Measurements from ENCODE around the gene KLK15. TPM values are rescaled to one million over a fixed set of nuclear protein-coding genes. Genes with fewer than 3 reads are reported as not detected.
"Not testable (repeated sequence)": the region's sequence is repeated elsewhere in the genome, so short reads cannot be mapped to it uniquely, and the experiment has no call there.

Gene KLK15
- total and polyA plus RNA-seq, 5 donors from 2014 or later: not detected

GRCh38 chr19:50784710-50785109, 48.7 kb downstream of the KLK15 start:
- DNase-seq (no peak), ATAC-seq (ENCODE audit: low read depth in 2 of 2) (no peak)
- no peaks in the 10 kb centered on the region for H3K9me3 ChIP-seq (ENCODE audit: control insufficient read depth in 2 of 2, low read length in 2 of 2)
- peaks cover 7% of the 10 kb centered on the region for H3K4me1 ChIP-seq (ENCODE audit: control insufficient read depth, insufficient read depth, low read length, poor library complexity, severe bottlenecking)
- H3K27me3 Mint-ChIP-seq: peaks cover 30% of the 10 kb centered on the region
- no peaks in the 10 kb centered on the region for H3K36me3 ChIP-seq (ENCODE audit: control insufficient read depth, insufficient read depth, low read length)
- peaks cover 0 to 5% (median 0%) of the 10 kb centered on the region in 7 donors for H3K9me3 Mint-ChIP-seq
- H3K4me3 Mint-ChIP-seq: no peak overlapping the region
- H3K36me3 Mint-ChIP-seq: no peaks in the 10 kb centered on the region
- peaks cover 2 to 7% (median 6%) of the 10 kb centered on the region in 4 donors for H3K4me1 Mint-ChIP-seq
- no peak overlapping the region for H3K27ac Mint-ChIP-seq
- H3K4me3 ChIP-seq (ENCODE audit: low read depth, low read length): no peak overlapping the region
- H3K27me3 ChIP-seq (ENCODE audit: control insufficient read depth, insufficient read depth, low read length): peaks cover 3% of the 10 kb centered on the region
- no peak overlapping the region for H3K27ac ChIP-seq (ENCODE audit: insufficient read depth, low read length, poor library complexity, severe bottlenecking)

DNA sequence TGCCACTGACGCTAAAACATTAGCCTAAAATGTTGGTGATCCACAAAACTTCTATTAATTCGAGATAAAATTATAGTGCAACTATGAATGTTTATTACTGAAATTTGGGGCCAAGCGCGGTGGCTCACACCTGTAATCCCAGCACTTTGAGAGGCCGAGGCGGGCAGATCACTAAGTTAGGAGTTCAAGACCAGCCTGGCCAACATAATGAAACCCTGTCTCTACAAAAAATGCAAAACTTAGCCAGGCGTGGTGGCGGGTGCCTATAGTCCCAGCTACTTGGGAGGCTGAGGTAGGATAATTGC, 49.6 kb downstream of the KLK15 start:
- Histone ChIP-seq H3K27me3 (ENCODE audit: control insufficient read depth, insufficient read depth, low read length) (peaks cover 12% of the 10 kb centered on the region), H3K4me3 (ENCODE audit: low read depth, low read length) (peak overlapping the region; percentile 13)
- H3K4me1 Mint-ChIP-seq; ATAC-seq (ENCODE audit: low read depth in 2 of 2); H3K9me3 Mint-ChIP-seq; H3K36me3 Mint-ChIP-seq; H3K9me3 ChIP-seq (ENCODE audit: control insufficient read depth in 2 of 2, low read length in 2 of 2); H3K4me1 ChIP-seq (ENCODE audit: control insufficient read depth, insufficient read depth, low read length, poor library complexity, severe bottlenecking); H3K36me3 ChIP-seq (ENCODE audit: control insufficient read depth, insufficient read depth, low read length); H3K27ac ChIP-seq (ENCODE audit: insufficient read depth, low read length, poor library complexity, severe bottlenecking); DNase-seq; H3K27ac Mint-ChIP-seq: not testable (repeated sequence)
- peaks cover 39% of the 10 kb centered on the region for H3K27me3 Mint-ChIP-seq
- H3K4me3 Mint-ChIP-seq: peak overlapping the region in 1 of 4 donors; percentile 25

DNA sequence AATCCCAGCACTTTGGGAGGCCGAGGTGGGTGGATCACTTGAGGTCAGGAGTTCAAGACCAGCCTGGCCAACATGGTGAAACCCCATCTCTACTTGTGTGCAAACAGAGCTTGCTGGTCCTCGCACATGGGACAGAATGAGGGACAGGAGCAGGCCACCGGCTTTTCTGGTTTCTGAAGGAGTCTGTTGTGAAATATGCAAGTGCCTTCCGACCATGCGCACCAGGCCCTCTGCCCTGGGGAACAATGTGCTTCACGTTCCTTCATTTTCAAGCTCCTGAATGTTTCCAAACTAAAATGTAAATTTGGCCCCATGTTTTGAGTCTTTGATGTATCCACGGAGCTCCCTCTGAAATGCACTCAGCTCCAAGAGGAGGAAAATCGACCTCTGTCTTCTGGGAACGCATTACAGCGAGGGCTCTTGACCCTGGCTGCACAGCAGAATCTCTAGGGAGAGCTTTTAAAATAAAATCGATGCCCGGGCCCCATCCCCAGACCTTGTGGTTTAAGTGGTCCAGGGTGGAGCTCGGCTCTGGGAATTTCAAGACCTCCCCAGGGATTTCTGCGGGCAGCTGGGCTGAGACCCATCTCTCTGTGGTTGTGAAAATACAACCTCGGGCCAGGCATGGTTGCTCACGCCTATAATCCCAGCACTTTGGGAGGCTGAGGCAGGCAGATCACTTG, 52.5 kb downstream of the KLK15 start:
- ATAC-seq (ENCODE audit: low read depth in 2 of 2): no peak
- Histone ChIP-seq H3K36me3 (ENCODE audit: control insufficient read depth, insufficient read depth, low read length) (no peaks in the 10 kb centered on the region), H3K4me1 (ENCODE audit: control insufficient read depth, insufficient read depth, low read length, poor library complexity, severe bottlenecking) (peaks cover 7% of the 10 kb centered on the region), H3K27ac (ENCODE audit: insufficient read depth, low read length, poor library complexity, severe bottlenecking) (no peak overlapping the region), H3K4me3 (ENCODE audit: low read depth, low read length) (no peak overlapping the region), H3K9me3 (ENCODE audit: control insufficient read depth in 2 of 2, low read length in 2 of 2) (peaks cover 0 to 2% of the 10 kb centered on the region in 2 experiments), H3K27me3 (ENCODE audit: control insufficient read depth, insufficient read depth, low read length) (peaks cover 26% of the 10 kb centered on the region)
- Mint-ChIP-seq H3K36me3 (no peaks in the 10 kb centered on the region), H3K27me3 (peaks cover 63% of the 10 kb centered on the region), H3K27ac (no peak overlapping the region), H3K4me1 (peaks cover 2 to 12% (median 7%) of the 10 kb centered on the region in 4 donors), H3K4me3 (no peak overlapping the region), H3K9me3 (peaks cover 0 to 7% (median 0%) of the 10 kb centered on the region in 7 donors)
- no peak for DNase-seq

- no peak for ATAC-seq (ENCODE audit: low read depth in 2 of 2)
- Mint-ChIP-seq H3K4me1 (peaks cover 2 to 12% (median 7%) of the 10 kb centered on the region in 4 donors), H3K9me3 (peaks cover 0 to 7% (median 0%) of the 10 kb centered on the region in 7 donors), H3K4me3 (no peak overlapping the region), H3K36me3 (no peaks in the 10 kb centered on the region), H3K27me3 (peaks cover 74% of the 10 kb centered on the region), H3K27ac (no peak overlapping the region)
- Histone ChIP-seq H3K36me3 (ENCODE audit: control insufficient read depth, insufficient read depth, low read length) (no peaks in the 10 kb centered on the region), H3K27me3 (ENCODE audit: control insufficient read depth, insufficient read depth, low read length) (peaks cover 26% of the 10 kb centered on the region), H3K9me3 (ENCODE audit: control insufficient read depth in 2 of 2, low read length in 2 of 2) (peaks cover 0 to 2% of the 10 kb centered on the region in 2 experiments), H3K4me1 (ENCODE audit: control insufficient read depth, insufficient read depth, low read length, poor library complexity, severe bottlenecking) (peaks cover 7% of the 10 kb centered on the region), H3K27ac (ENCODE audit: insufficient read depth, low read length, poor library complexity, severe bottlenecking) (no peak overlapping the region), H3K4me3 (ENCODE audit: low read depth, low read length) (no peak overlapping the region)
- DNase-seq: no peak
These were observed 53.6 kb downstream of the KLK15 start for GRCh38 chr19:50779504-50780457.

DNA sequence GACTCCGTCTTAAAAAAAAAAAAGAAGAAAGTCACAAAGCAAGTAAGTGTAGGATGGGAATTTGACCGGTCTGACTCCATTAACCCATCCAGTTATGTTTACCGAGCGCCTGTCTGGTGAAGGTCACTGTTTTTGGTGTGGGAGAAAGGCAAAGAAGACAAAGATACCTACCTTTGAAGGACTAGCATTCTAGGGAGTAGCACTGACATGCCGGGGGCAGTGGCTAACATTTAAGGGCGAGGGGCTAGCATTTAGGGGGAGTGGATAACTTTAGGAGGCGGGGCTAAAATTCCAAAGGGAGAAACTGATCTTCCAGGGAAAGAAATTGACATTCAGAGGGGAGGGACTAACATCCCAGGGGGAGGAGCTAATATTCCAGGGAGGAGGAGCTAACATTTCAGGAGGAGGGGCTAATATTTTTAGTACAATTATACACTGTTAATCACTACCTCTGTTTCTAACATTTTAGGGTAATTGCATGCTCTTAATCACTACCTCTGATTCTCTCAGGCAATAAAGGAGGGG, 54.4 kb downstream of the KLK15 start:
- ATAC-seq (ENCODE audit: low read depth in 2 of 2): no peak
- no peaks in the 10 kb centered on the region for H3K36me3 Mint-ChIP-seq
- peaks cover 74% of the 10 kb centered on the region for H3K27me3 Mint-ChIP-seq
- peaks cover 0 to 2% of the 10 kb centered on the region in 2 experiments for H3K9me3 ChIP-seq (ENCODE audit: control insufficient read depth in 2 of 2, low read length in 2 of 2)
- no peak for DNase-seq
- peaks cover 7% of the 10 kb centered on the region for H3K4me1 ChIP-seq (ENCODE audit: control insufficient read depth, insufficient read depth, low read length, poor library complexity, severe bottlenecking)
- peaks cover 2 to 12% (median 7%) of the 10 kb centered on the region in 4 donors for H3K4me1 Mint-ChIP-seq
- H3K4me3 ChIP-seq (ENCODE audit: low read depth, low read length): no peak overlapping the region
- peaks cover 26% of the 10 kb centered on the region for H3K27me3 ChIP-seq (ENCODE audit: control insufficient read depth, insufficient read depth, low read length)
- H3K4me3 Mint-ChIP-seq: no peak overlapping the region
- no peak overlapping the region for H3K27ac Mint-ChIP-seq
- no peaks in the 10 kb centered on the region for H3K36me3 ChIP-seq (ENCODE audit: control insufficient read depth, insufficient read depth, low read length)
- no peak overlapping the region for H3K27ac ChIP-seq (ENCODE audit: insufficient read depth, low read length, poor library complexity, severe bottlenecking)
- peaks cover 0 to 7% (median 0%) of the 10 kb centered on the region in 7 donors for H3K9me3 Mint-ChIP-seq

- H3K36me3 ChIP-seq (ENCODE audit: control insufficient read depth, insufficient read depth, low read length): no peaks in the 10 kb centered on the region
- no peaks in the 10 kb centered on the region for H3K4me1 ChIP-seq (ENCODE audit: control insufficient read depth, insufficient read depth, low read length, poor library complexity, severe bottlenecking)
- peaks cover 0 to 2% of the 10 kb centered on the region in 2 experiments for H3K9me3 ChIP-seq (ENCODE audit: control insufficient read depth in 2 of 2, low read length in 2 of 2)
- no peak overlapping the region for H3K4me3 ChIP-seq (ENCODE audit: low read depth, low read length)
- H3K9me3 Mint-ChIP-seq: peaks cover 0 to 7% (median 0%) of the 10 kb centered on the region in 7 donors
- H3K27me3 ChIP-seq (ENCODE audit: control insufficient read depth, insufficient read depth, low read length): peaks cover 26% of the 10 kb centered on the region
- ATAC-seq (ENCODE audit: low read depth in 2 of 2): no peak
- no peak for DNase-seq
- H3K27ac Mint-ChIP-seq: no peak overlapping the region
- no peak overlapping the region for H3K4me3 Mint-ChIP-seq
- no peaks in the 10 kb centered on the region for H3K36me3 Mint-ChIP-seq
- no peak overlapping the region for H3K27ac ChIP-seq (ENCODE audit: insufficient read depth, low read length, poor library complexity, severe bottlenecking)
- H3K27me3 Mint-ChIP-seq: peaks cover 68% of the 10 kb centered on the region
- H3K4me1 Mint-ChIP-seq: peaks cover 0 to 6% (median 0%) of the 10 kb centered on the region in 4 donors
These were observed 55.5 kb downstream of the KLK15 start for GRCh38 chr19:50777830-50778303.

- ATAC-seq (ENCODE audit: low read depth in 2 of 2): no peak
These were observed 56.1 kb downstream of the KLK15 start for GRCh38 chr19:50777261-50777660.

More at GRCh38 chr19:50777261-50777660, 56.1 kb downstream of the KLK15 start:
- Mint-ChIP-seq H3K4me1 (peaks cover 0 to 6% (median 0%) of the 10 kb centered on the region in 4 donors), H3K27me3 (peaks cover 67% of the 10 kb centered on the region), H3K9me3 (peaks cover 0 to 5% (median 0%) of the 10 kb centered on the region in 7 donors), H3K4me3 (no peak overlapping the region), H3K36me3 (no peaks in the 10 kb centered on the region), H3K27ac (no peak overlapping the region)
- Histone ChIP-seq H3K4me1 (ENCODE audit: control insufficient read depth, insufficient read depth, low read length, poor library complexity, severe bottlenecking) (no peaks in the 10 kb centered on the region), H3K9me3 (ENCODE audit: control insufficient read depth in 2 of 2, low read length in 2 of 2) (peaks cover 0 to 2% of the 10 kb centered on the region in 2 experiments), H3K36me3 (ENCODE audit: control insufficient read depth, insufficient read depth, low read length) (no peaks in the 10 kb centered on the region), H3K27me3 (ENCODE audit: control insufficient read depth, insufficient read depth, low read length) (peaks cover 26% of the 10 kb centered on the region), H3K4me3 (ENCODE audit: low read depth, low read length) (no peak overlapping the region), H3K27ac (ENCODE audit: insufficient read depth, low read length, poor library complexity, severe bottlenecking) (no peak overlapping the region)
- DNase-seq: no peak
